GM19468 (cell line): ENCODE measurements around the gene WBP1.
A peak's percentile ranks its signal among the peaks of the same experiment; 100 is the strongest.
"Not testable (repeated sequence)": the region's sequence is repeated elsewhere in the genome, so short reads cannot be mapped to it uniquely, and the experiment has no call there.

Experiments
- ATAC-seq: cut with Tn5 transposase; IDR thresholded peaks from one replicate; pipeline ENCODE4 v1.9.1; 2021; ENCODE audit warnings: mild to moderate bottlenecking, moderate library complexity, moderate number of reproducible peaks; ENCODE audit not compliant: unreplicated experiment; ENCODE audit errors: extremely low read depth

Gene WBP1

DNA sequence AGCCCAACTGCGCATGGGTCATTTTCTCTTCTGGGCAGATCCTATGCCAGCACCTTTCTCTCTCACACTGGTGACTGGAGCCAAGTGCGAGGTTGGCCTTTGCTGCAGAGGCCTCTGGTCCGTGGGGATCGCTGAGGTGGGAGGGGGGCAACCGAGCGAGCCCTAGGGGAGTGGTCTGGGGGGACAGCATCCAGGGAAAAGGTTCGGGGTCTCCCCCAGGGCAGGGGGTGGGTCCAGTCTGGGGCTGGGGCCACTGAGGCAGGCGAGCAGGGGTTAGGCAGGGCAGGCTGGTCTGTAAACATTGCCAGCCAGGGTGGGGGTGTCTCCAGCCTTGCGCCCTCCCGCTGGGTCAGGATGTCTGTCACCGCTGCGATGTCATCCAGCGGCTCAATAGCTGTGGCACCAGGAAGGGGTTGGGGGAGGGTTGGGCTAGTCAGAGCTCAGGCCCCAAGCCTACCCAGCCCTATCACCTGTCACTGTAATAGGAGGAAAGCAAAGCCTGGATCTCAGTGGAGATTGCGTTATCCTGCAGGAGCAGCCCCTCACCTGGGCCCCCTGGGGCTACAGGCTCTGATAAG lies 32.0 kb upstream of the WBP1 start:
- no peak for ATAC-seq

- no peak for ATAC-seq
These were observed 30.7 kb upstream of the WBP1 start for GRCh38 chr2:74427551-74427950.

- no peak for ATAC-seq
These were observed 29.6 kb upstream of the WBP1 start for GRCh38 chr2:74428675-74429074.

DNA sequence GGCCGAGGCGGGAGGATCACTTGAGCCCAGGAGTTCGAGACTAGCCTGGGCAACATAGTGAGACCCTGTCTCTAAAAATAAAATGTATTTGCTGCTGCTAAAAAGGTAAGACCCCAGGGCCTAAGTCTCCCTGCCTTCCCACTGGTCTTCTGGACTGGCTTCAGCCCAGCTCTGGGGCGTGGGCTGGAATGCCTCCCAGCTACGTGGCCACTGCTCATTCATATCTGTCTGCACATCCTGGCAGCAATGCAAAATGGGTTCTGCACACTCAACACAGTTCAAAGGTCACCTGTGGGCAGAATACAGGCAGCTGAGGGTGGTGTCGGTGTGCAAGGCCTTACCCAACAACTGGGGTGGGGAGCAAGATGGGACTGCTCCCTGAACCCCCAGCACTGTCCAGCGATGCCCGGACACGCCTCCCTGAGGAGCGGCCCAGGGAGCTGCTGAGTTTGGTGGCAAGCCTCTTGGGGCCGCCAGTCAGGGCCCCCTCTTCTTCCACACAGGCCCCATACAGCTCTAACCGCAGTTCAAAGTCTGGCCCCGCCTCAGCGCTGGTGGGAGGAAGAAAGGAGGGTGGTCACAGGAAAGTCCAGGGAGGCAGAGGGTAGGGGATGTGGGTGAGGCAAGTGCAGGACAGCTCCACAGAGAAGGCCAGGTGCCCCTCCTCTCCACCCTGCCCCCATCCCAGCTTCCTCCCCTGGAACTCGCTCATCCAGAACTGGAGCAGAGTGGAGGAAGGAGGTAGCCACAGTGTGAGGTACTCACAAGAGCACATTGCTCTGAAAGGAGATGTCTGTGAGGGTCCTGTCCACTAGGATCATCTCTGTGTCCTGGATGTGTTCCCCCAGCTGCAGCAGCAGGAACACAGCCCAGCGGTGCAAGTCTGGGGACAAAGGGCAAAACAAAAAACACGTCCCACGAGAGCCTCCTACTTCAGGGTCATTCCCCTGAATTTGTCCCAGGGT lies 28.5 kb upstream of the WBP1 start:
- ATAC-seq = no peak

- ATAC-seq = no peak
These were observed 27.7 kb upstream of the WBP1 start for GRCh38 chr2:74430502-74430901.

DNA sequence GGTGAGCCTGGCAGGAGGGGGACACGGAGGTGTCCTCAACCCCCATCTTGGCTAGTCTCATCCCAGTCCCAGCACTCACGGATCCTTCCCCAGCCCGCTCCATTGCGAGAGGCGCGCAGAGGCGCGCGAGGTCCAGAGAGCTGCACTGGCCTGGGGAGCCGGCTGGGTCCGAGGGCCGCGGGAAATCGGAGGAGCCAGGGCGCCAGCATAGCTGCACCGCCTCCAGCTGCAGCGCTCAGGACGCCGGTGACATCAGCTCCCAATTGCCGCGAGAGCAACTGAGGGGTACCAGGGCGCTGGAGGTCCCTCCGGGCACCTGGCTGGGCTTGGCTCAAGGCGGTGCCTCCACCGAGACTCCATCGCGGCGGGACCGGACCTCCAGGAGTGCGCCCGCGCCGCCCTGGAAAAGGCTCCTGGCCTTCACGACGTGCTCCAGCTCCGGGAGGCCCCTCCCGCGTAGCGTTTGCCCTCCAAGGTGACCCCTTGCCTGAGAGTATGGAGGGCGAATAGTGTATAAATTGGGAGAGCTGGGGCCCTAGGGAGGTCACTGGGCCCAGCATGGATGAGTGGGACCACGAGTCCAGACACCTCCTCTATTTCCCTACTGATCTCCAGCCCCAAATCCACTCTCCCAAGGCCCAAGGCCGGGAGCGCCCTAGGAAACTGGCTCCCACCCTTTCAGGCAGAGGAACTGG lies 22.0 kb upstream of the WBP1 start:
- ATAC-seq = no peak

DNA sequence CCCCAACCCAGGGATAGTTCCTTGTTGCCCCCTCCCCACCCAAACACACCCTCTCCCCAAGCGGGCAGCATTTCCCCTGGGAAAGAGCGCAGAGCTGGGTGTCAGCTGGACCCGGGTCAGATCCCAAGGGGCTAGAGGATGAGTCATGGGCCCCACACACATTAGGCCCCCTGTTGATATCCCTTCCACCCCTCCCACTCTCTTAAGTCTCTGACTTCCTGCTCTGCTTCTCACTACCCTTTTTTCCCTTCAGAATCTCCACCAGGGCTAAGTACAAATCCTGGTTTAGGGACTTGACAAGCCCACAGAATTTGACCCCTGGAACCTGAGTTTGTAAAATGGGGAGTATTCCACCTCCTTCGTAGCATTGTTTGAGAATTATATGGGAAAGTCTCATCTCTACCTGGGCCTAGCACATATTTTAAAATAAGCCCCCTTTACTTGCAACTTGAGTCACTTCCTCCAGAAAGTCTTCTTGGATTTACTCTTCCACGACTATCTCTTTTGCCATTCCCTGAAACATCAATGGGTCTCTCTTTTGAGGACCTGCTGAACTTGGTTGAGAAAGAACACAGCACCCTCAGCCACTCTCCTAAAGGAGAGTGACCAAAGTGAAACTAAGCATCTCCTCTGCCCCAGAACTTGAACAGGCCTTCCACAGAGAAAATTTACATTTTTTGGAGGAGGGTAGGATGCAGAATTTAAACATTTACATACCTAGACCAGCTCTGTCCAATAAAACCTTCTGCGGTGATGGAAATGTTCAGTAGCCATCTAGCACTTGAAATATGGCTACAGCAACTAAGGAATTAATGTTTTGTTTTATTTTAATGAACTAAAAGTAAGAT lies 21.2 kb upstream of the WBP1 start:
- ATAC-seq = no peak

- ATAC-seq = no peak
These were observed 20.0 kb upstream of the WBP1 start for GRCh38 chr2:74438248-74438647.

DNA sequence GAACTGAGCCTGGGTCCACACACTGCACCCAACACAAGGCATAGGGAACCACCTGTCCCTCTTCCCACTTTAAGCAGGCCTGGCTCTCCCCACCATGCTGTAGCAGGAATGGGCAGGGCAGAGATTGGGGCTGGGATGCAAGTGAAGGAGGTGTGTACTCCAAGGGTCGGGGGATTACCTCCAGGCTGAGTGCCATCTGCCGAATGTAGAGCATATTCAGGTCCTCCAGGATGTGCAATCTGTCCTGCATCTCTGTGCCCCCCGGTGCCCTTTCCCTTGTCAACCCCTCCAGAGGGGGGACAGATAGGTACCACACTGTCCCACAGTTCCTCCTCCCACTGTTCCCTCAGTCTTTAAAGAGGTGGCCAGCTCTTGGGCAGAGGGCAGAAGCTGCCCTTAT lies 18.9 kb upstream of the WBP1 start:
- ATAC-seq = no peak

GRCh38 chr2:74439803-74440377 lies 18.3 kb upstream of the WBP1 start:
- ATAC-seq = no peak

- ATAC-seq = peak; percentile 76
These were observed 17.7 kb upstream of the WBP1 start for GRCh38 chr2:74440378-74441169.

GRCh38 chr2:74441170-74441689 lies 17.0 kb upstream of the WBP1 start:
- ATAC-seq = no peak

DNA sequence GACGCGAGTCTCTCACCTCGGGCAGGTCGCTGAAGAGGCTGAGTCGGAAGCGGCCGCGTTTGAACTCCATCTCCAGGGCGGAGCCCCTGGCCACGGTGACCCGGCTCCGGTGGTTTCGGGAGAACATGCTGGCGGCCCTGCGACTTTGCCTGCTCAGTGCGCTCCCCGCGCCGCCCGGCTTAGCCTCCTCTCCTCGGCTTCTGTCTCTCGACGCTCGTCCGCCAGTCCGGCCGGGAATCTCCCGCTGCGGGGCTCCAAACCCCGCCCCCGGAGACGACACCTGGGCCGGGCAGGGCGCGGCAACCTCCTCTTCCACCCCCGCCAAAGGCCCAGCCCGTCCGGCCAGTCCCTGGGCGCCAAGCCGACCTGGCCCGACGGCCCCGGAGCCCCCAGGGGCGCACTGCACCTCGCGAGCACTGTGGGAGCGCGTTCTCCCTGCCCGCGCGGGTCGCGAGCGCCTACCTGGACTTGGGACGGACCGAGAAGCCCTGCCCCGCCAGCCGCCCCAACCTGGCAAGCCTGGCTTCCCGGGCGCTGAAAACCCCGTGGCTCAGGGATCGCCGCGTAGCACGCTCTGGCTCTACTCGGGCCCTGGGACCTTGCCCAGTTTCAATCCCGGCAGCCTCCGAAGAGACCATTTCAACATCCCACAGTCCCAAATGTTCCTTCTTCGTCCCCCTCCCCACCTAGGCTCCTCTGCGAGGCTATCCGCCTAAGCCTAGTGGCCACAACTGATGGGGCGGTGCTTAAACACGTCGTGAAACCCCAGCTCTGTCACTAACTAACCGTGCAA lies 16.4 kb upstream of the WBP1 start, which contains the start of gene RTKN:
Gene RTKN (minus strand): TSS at position 248 of the 793 bp plus-strand sequence. CDS start 121 bp downstream, at position 127.
- ATAC-seq = no peak

- ATAC-seq = not testable (repeated sequence)
These were observed 15.5 kb upstream of the WBP1 start for GRCh38 chr2:74442483-74443297.

- ATAC-seq = no peak
These were observed 13.5 kb upstream of the WBP1 start for GRCh38 chr2:74444498-74445318.
